HG03108 (cell line): ENCODE data around the gene STAC2.

Experiments
- ATAC-seq: cut with Tn5 transposase; IDR thresholded peaks from one replicate; pipeline ENCODE4 v1.9.1; 2021; ENCODE audit warnings: moderate library complexity; ENCODE audit not compliant: unreplicated experiment

STAC2 gene

GRCh38 chr17:39165841-39166349 lies 59.9 kb downstream of the STAC2 start, which contains the start of gene ARL5C:
Gene ARL5C, minus strand, starts transcription at chr17:39166161. Its CDS starts 401 bp downstream, at chr17:39165760.
- ATAC-seq, result no peak

- ATAC-seq, result no peak
Measured at GRCh38 chr17:39165178-39165840, 60.4 kb downstream of the STAC2 start.

GRCh38 chr17:39164675-39165143 lies 61.0 kb downstream of the STAC2 start:
- peak; percentile 78 for ATAC-seq

- ATAC-seq, result no peak
Measured at GRCh38 chr17:39161962-39162361, 63.8 kb downstream of the STAC2 start.
